GM12874 (cell line): ENCODE results near the gene SUMF1.

ENCODE experiments used
- CTCF ChIP-seq: IDR thresholded peaks from 2 replicates; pipeline ENCODE4 v1.5.1; 2011; ENCODE audit warnings: low read depth, mild to moderate bottlenecking, control low read depth, low read length, moderate library complexity; ENCODE audit not compliant: insufficient read depth

Gene SUMF1

GRCh38 chr3:4340077-4340410 is 127.0 kb downstream of the SUMF1 start:
- TF ChIP-seq CTCF = no peak

GRCh38 chr3:4338751-4339150 is 128.3 kb downstream of the SUMF1 start:
- TF ChIP-seq CTCF = no peak

- no peak for TF ChIP-seq CTCF
Measured at GRCh38 chr3:4336850-4337546, 130.1 kb downstream of the SUMF1 start.

GRCh38 chr3:4335840-4336562 is 131.1 kb downstream of the SUMF1 start:
- no peak for TF ChIP-seq CTCF

GRCh38 chr3:4334548-4334947 is 132.5 kb downstream of the SUMF1 start:
- TF ChIP-seq CTCF = no peak

- TF ChIP-seq CTCF = no peak
Measured at GRCh38 chr3:4332991-4333390, 134.1 kb downstream of the SUMF1 start.

- no peak for TF ChIP-seq CTCF
Measured at GRCh38 chr3:4332574-4332973, 134.5 kb downstream of the SUMF1 start.
